Nephron (organoid): Measurements from ENCODE around the gene GDPD4.

Experiments used
- H3K27ac Mint-ChIP-seq, 3 experiments: 2 replicates each; pipeline ENCODE4 v1.8.0; 2020; ENCODE audit warnings: mixed read lengths in 3 of 3, mild to moderate bottlenecking in 2 of 3, moderate library complexity in 1 of 3
- H3K27me3 Mint-ChIP-seq: 2 replicates; pipeline ENCODE4 v1.8.0; 2021; ENCODE audit warnings: low read depth, mild to moderate bottlenecking, moderate library complexity, mixed read lengths
- H3K36me3 Mint-ChIP-seq: 2 replicates; pipeline ENCODE4 v1.8.0; 2020; ENCODE audit warnings: low read depth, mixed read lengths
- H3K4me1 Mint-ChIP-seq: 2 replicates; pipeline ENCODE4 v1.8.0; 2020; ENCODE audit warnings: mixed read lengths
- H3K4me3 Mint-ChIP-seq, 3 experiments: 2 replicates each; pipeline ENCODE4 v1.8.0; 2020; ENCODE audit warnings: mild to moderate bottlenecking in 3 of 3, mixed read lengths in 3 of 3, moderate library complexity in 2 of 3
- H3K9me3 Mint-ChIP-seq: 2 replicates; pipeline ENCODE4 v1.8.0; 2020; ENCODE audit warnings: mixed read lengths
- TF ChIP-seq, protein P1 (sequence below), 3 experiments: fragments of 200-600 bp; sonication (generic); IDR thresholded peaks; one replicate each; pipeline ENCODE4 v1.5.0; 2021; ENCODE audit warnings: antibody characterized with exemption in 3 of 3; ENCODE audit not compliant: unreplicated experiment in 3 of 3

The GDPD4 gene

GRCh38 chr11:77206264-77207018 is 95.0 kb downstream of the GDPD4 start:
- no peaks in the 10 kb centered on the region for H3K4me1 Mint-ChIP-seq
- H3K4me3 Mint-ChIP-seq = no peak overlapping the region
- peaks cover 6% of the 10 kb centered on the region for H3K27me3 Mint-ChIP-seq
- H3K36me3 Mint-ChIP-seq = no peaks in the 10 kb centered on the region
- TF ChIP-seq, protein P1, sequence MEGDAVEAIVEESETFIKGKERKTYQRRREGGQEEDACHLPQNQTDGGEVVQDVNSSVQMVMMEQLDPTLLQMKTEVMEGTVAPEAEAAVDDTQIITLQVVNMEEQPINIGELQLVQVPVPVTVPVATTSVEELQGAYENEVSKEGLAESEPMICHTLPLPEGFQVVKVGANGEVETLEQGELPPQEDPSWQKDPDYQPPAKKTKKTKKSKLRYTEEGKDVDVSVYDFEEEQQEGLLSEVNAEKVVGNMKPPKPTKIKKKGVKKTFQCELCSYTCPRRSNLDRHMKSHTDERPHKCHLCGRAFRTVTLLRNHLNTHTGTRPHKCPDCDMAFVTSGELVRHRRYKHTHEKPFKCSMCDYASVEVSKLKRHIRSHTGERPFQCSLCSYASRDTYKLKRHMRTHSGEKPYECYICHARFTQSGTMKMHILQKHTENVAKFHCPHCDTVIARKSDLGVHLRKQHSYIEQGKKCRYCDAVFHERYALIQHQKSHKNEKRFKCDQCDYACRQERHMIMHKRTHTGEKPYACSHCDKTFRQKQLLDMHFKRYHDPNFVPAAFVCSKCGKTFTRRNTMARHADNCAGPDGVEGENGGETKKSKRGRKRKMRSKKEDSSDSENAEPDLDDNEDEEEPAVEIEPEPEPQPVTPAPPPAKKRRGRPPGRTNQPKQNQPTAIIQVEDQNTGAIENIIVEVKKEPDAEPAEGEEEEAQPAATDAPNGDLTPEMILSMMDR (IDR thresholded peaks at IDR 0.05; ENCODE audit: unreplicated experiment in 3 of 3) = no peak
- H3K27ac Mint-ChIP-seq = no peak overlapping the region
- H3K9me3 Mint-ChIP-seq = no peaks in the 10 kb centered on the region

DNA sequence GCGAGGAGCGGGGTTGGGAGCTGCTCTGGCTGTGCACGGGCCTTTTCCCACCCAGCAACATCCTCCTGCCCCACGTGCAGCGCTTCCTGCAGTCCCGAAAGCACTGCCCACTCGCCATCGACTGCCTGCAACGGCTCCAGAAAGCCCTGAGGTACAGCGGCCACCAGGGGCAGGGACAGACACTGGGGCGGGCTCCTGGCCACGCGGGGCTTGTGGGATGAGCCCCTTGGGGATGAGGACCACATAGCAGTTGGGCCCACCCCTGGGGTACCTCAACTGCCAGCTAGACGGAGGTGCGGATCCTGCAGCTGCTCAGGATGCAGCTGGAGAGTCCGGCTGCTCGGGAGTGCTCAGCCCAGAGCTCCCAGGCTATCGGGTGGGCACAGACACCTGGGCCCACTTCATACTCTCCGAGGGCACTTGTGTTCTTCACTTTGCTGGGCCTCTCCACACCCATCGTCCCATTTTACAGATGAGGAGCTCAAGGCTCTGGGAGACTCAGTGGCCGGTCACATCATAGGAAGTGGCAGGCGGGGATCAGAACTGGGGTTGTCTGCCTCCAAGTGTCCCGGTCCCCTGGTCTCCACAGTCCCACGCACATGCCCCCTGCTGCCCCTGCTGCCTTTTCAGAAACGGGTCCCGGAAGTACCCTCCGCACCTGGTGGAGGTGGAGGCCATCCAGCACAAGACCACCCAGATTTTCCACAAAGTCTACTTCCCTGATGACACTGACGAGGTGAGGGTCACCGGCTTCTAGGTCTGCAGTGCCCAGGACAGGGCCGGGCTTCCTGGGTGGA is 95.8 kb downstream of the GDPD4 start:
- H3K4me1 Mint-ChIP-seq = no peaks in the 10 kb centered on the region
- peaks cover 6% of the 10 kb centered on the region for H3K27me3 Mint-ChIP-seq
- H3K27ac Mint-ChIP-seq = no peak overlapping the region
- no peaks in the 10 kb centered on the region for H3K36me3 Mint-ChIP-seq
- no peak overlapping the region for H3K4me3 Mint-ChIP-seq
- no peaks in the 10 kb centered on the region for H3K9me3 Mint-ChIP-seq
- TF ChIP-seq, protein P1 (IDR thresholded peaks at IDR 0.05; ENCODE audit: unreplicated experiment in 3 of 3) = no peak

DNA sequence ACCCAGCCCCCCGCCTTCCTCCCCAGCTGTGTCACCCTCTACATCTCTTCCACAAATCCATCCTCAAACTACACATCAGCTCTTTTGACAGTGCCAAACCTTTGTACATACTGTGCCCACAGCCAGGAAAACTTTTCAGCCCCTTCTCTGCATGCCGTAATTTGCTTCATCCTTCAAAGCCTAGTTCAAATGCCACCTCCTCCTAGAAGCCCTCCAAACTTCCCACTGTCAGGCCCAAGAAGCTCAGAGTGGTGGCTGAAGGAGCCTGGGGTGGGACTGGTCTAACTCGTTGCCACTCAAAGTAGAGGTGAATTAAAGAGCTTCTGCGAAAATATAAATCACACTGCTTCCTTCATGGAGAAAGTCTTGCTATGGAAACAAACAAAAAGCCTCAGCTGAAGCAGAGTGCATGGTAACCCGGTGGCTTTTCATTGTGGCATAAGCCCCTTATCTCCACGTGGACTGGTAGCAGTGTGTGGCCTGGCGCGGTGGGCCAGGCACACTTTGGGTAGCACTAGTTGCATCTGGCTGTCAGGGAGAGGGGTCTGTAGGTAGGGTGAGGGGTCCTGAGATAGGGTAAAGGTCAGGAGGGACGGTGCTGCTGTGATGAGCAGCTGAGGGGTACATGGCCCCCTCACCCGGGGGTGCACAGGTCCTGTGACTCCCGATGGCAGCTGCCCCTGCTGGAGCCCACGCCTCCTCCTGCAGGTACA is 96.6 kb downstream of the GDPD4 start:
- Mint-ChIP-seq H3K27me3 (peaks cover 6% of the 10 kb centered on the region), H3K27ac (no peak overlapping the region), H3K4me1 (no peaks in the 10 kb centered on the region), H3K36me3 (no peaks in the 10 kb centered on the region), H3K9me3 (no peaks in the 10 kb centered on the region), H3K4me3 (no peak overlapping the region)
- TF ChIP-seq, protein P1 (IDR thresholded peaks at IDR 0.05; ENCODE audit: unreplicated experiment in 3 of 3) = no peak

DNA sequence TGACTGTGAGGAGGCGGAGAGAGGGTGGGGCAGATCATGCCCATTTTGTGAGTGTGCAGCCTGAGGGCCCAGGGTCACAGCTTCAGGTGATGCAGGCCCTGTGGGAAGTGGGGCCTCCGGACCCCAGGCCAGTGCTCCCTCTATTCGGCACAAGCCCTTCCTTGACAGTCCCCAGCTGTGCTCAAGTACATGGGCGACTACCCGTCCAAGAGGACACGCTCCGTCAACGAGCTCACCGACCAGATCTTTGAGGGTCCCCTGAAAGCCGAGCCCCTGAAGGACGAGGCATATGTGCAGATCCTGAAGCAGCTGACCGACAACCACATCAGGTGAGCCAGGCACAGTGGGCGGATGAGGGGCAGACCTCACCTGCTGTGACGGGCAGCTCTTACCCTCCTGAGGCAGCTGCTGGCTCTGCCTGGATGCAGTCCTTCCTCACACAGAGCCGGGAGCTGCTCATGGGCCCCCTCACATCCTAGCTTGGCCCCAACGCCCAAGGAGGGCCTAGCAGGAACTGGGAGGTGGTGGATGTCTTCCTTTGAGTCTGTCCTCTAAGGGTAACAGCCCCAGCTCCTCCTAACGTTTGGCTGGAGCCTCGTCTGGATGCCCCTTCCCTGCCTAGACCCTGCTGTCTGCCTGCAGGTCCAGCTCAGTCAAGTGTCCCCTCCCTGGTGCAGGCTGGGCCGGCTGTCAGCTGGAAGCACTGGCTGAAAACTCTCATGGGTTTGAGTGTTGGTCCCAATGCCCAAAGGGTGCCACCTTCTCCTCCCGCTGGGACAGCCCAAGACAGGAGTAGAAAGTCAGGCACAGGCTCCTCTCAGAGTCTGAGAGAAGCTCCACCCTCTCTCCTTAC is 97.4 kb downstream of the GDPD4 start:
- Mint-ChIP-seq H3K36me3 (no peaks in the 10 kb centered on the region), H3K9me3 (no peaks in the 10 kb centered on the region), H3K4me3 (no peak overlapping the region), H3K4me1 (no peaks in the 10 kb centered on the region), H3K27ac (no peak overlapping the region), H3K27me3 (peaks cover 6% of the 10 kb centered on the region)
- TF ChIP-seq, protein P1 (IDR thresholded peaks at IDR 0.05; ENCODE audit: unreplicated experiment in 3 of 3) = no peak
